HG02981 (cell line): ENCODE data around the gene POLRMT.

Source experiments
- ATAC-seq: cut with Tn5 transposase; IDR thresholded peaks from one replicate; pipeline ENCODE4 v1.9.1; 2021; ENCODE audit warnings: mild to moderate bottlenecking, moderate library complexity; ENCODE audit not compliant: unreplicated experiment

POLRMT gene

GRCh38 chr19:663682-664117 lies 30.4 kb upstream of the POLRMT start:
- no peak for ATAC-seq

- peak; percentile 52 for ATAC-seq
Measured at GRCh38 chr19:662962-663681, 29.8 kb upstream of the POLRMT start, which contains the start of gene RNF126. Gene RNF126, minus strand, starts transcription at chr19:663214. Its CDS starts 93 bp downstream, at chr19:663121.

GRCh38 chr19:662207-662961 lies 29.0 kb upstream of the POLRMT start:
- ATAC-seq = peak; percentile 5

GRCh38 chr19:661427-662196 lies 28.3 kb upstream of the POLRMT start:
- no peak for ATAC-seq

- ATAC-seq = no peak
Measured at GRCh38 chr19:660793-661426, 27.6 kb upstream of the POLRMT start.

GRCh38 chr19:658916-659839 lies 25.8 kb upstream of the POLRMT start:
- no peak for ATAC-seq

GRCh38 chr19:658059-658839 lies 24.9 kb upstream of the POLRMT start:
- ATAC-seq = no peak

GRCh38 chr19:657611-658010 lies 24.3 kb upstream of the POLRMT start:
- no peak for ATAC-seq

- no peak for ATAC-seq
Measured at GRCh38 chr19:656751-657559, 23.6 kb upstream of the POLRMT start.

GRCh38 chr19:655691-656090 lies 22.4 kb upstream of the POLRMT start:
- no peak for ATAC-seq

GRCh38 chr19:653425-653824 lies 20.1 kb upstream of the POLRMT start:
- no peak for ATAC-seq

- ATAC-seq = no peak
Measured at GRCh38 chr19:652467-653389, 19.4 kb upstream of the POLRMT start.

- no peak for ATAC-seq
Measured at GRCh38 chr19:651991-652390, 18.7 kb upstream of the POLRMT start.

- ATAC-seq = no peak
Measured at GRCh38 chr19:651114-651818, 17.9 kb upstream of the POLRMT start.

GRCh38 chr19:650121-650520 lies 16.8 kb upstream of the POLRMT start:
- ATAC-seq = no peak

- ATAC-seq = no peak
Measured at GRCh38 chr19:648904-649801, 15.8 kb upstream of the POLRMT start.
